Measurements from ENCODE around the gene ABCA8.

Gene ABCA8

GRCh38 chr17:68870976-68871375 lies 84.2 kb downstream of the ABCA8 start:
- no peak overlapping the region for H3K4me3 ChIP-seq (ENCODE audit: low read depth, low read length)

- no peak overlapping the region for H3K4me3 ChIP-seq (ENCODE audit: low read depth, low read length)
Observed at GRCh38 chr17:68870161-68870826, 84.9 kb downstream of the ABCA8 start.

DNA sequence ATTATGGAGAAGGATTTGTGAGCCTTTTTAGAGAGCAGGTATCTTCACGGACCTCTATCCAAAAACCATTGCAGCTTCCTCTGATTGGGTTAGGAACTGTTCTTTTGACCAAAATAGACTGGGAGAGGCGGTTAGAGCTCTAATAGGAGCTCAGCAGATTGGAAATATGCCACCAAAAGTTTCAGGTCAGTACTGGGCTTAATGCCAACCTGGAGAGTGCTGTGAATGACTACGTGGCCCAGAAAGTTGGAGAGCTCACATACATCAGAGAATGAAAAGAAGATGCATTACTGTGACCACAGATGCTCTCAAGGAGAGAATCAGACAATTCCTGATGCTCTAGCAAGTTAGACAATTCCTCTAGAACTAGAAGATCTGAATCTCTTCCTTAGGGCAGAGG lies 86.5 kb downstream of the ABCA8 start:
- H3K4me3 ChIP-seq (ENCODE audit: low read depth, low read length), result no peak overlapping the region

- no peak overlapping the region for H3K4me3 ChIP-seq (ENCODE audit: low read depth, low read length)
Observed at GRCh38 chr17:68867759-68868516, 87.3 kb downstream of the ABCA8 start.

- no peak overlapping the region for H3K4me3 ChIP-seq (ENCODE audit: low read depth, low read length)
Observed at GRCh38 chr17:68865584-68865983, 89.6 kb downstream of the ABCA8 start.

GRCh38 chr17:68863091-68863652 lies 92.0 kb downstream of the ABCA8 start:
- no peak overlapping the region for H3K4me3 ChIP-seq (ENCODE audit: low read depth, low read length)

DNA sequence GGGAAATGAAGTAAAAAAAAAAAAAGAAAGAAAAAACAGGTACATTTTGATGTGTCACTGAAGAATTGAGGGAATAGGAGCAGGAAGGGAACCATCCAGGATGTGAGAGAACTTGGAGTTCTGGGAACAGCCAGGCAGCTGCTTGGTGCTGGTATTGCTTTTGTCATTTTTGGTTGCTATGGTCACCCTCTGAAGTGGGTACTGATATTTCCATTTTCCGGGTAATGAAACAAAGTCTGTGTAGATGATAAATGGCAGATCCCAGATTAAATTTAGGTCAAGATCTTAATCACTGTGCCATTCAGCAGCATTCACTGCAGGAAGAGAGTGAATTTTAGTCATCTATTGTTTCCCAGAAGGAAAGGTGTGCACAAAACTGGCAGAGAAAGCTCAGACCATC lies 93.6 kb downstream of the ABCA8 start:
- H3K4me3 ChIP-seq (ENCODE audit: low read depth, low read length), result no peak overlapping the region

GRCh38 chr17:68860941-68861340 lies 94.3 kb downstream of the ABCA8 start:
- no peak overlapping the region for H3K4me3 ChIP-seq (ENCODE audit: low read depth, low read length)

DNA sequence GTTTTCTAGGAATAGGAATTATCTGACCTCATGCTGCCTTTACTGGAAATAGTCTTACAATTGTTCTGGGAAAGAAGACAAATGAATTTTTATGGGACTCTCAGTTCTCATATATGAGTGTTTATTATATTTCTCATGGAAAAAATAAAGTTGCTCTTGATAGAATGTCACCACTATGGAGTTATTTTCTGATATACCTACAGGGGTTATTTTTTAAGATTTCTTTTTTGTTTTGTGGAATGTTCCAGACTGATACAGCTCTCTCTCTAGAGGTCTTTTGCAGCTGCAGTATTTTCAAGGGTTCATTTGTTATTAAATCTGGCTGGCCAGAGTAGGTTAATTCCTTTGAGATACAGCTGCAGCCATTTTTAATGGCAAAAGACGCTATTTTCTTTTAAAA lies 100.7 kb downstream of the ABCA8 start:
- no peak overlapping the region for H3K4me3 ChIP-seq (ENCODE audit: low read depth, low read length)

GRCh38 chr17:68853439-68853838 lies 101.8 kb downstream of the ABCA8 start:
- no peak overlapping the region for H3K4me3 ChIP-seq (ENCODE audit: low read depth, low read length)

DNA sequence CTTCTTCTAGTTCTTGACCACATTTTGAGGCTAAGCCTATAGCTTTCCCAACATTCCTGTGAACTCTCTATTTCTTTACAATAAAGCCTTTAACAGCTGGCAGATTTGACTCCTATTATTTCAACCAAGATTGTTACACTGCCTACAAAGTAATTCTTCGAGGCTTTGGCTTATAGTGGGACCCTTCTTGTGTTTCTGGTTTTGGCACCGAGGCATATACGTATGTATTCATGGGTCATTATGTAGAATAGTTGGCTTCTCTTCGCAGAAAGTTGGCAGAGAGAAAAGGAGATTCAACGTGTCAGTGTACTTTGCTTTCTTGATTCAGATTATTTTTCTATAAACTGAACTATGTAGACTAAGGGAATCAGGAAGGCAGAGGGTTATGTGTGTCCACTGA lies 102.2 kb downstream of the ABCA8 start:
- H3K4me3 ChIP-seq (ENCODE audit: low read depth, low read length), result no peak overlapping the region

- H3K4me3 ChIP-seq (ENCODE audit: low read depth, low read length), result no peak overlapping the region
Observed at GRCh38 chr17:68851890-68852289, 103.3 kb downstream of the ABCA8 start.

DNA sequence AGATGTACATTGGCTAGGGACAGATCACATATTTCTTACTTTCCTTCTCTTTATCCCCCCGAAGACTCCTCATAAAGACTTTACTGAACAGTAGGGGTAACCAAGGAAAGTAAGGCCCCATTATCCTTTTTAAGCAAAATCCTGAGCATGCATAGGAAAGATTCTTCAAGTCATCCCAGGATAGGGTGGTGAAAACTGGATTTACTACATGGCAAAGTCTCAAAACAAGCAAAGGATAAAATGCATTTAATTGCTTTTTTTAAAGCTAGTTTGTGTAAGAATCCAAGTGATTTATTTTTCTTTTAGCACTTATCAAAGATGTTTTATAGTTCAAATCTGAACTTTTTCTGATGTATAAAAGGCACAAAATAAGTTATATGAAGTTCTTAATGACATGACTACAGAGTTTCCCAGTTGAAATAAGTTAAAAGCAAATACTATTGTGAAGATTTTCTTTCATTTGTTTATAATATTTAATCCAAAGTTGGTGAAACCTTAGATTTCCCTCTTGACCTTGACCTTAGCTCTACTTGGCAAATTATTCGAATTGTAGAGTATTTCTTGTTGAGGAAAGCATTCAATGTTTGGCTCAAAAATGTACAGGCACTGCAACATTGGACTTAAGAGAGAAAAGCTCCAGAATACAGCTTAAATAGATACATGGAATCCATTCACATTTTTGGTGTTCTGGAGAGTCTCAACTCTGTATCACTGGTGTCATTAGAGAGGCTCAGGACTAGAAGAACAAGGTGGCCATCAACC lies 104.3 kb downstream of the ABCA8 start:
- no peak overlapping the region for H3K4me3 ChIP-seq (ENCODE audit: low read depth, low read length)

DNA sequence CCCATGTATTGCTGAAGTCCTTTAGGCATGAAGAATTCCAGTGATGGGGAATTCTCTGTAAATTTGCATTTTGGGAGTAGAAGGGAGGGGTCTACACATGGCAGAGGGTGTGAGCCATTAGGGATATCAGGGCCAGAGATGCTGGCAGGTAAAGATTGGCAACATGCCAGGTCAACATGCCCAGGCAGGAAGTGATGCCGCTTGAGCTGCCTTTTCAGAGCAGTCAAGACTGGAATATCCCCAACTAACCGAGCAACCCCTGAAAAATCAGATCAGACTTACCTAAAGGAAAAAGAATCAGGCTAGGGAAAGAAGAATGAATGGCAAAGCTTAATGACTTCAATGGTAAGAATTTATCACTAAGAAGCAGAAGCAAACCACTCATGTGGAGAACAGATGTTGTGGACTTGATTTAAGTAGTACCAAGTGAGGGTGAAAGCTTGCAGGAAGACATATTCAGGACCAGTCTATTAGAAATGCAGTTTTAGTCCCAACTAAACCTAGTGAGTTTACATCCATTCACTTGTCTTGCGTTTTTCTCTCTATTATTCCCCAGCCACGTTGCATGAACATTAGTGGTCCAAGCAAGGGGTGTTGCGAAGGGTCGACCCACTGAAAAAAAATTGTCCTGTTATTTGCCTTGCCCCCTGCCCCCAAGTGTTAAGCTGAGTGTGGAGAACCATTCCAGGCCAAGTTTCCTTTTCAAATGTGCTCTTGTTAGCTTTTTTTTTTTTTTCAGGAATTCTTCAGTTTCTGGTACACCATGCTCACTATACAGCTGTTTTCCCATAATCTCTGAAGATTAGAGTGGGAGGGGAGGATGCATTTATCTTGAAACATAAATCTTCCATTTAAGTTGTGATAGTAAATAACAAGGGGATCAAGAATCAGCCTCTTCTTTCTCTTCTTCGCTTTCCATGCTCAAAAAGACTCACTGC lies 105.2 kb downstream of the ABCA8 start:
- H3K4me3 ChIP-seq (ENCODE audit: low read depth, low read length), result no peak overlapping the region

DNA sequence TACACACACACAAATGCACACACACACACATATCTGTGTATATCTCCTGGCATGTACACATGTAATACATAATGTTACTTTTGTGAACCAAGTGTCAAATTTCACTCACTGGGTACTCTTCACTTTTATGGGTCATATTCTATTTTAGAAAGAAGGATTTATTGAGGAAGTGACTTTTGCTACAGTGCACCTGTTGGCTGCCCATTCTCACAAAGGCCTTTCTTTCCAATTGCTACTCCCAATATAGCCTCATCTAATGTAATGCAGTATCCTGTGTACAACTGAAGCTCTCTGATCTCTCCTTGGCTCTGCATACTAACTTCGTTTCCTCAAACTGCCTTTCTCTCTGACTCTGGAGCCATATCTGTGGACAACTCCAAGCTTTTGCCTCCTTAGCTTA lies 107.5 kb downstream of the ABCA8 start:
- H3K4me3 ChIP-seq (ENCODE audit: low read depth, low read length), result no peak overlapping the region

- no peak overlapping the region for H3K4me3 ChIP-seq (ENCODE audit: low read depth, low read length)
Observed at GRCh38 chr17:68843522-68843921, 111.7 kb downstream of the ABCA8 start.

DNA sequence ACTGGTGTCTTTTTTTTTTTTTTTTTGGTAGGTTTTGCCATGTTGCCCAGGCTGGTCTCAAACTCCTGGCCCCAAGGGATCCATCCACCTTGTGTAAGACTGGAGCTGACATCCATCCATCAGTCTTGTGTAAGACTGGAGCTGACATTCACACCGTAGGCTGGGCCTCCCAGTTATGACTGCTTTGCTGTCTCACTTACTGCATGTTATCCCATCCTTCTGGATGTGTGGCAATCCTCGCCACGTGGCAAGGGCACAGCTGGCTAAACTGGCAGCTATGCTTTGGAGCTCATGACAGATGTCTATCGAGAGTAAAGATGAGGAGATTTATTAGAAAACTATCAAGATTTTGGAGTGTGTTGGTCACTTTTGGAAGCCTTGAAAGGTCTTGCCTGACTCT lies 115.1 kb downstream of the ABCA8 start:
- no peak overlapping the region for H3K4me3 ChIP-seq (ENCODE audit: low read depth, low read length)

DNA sequence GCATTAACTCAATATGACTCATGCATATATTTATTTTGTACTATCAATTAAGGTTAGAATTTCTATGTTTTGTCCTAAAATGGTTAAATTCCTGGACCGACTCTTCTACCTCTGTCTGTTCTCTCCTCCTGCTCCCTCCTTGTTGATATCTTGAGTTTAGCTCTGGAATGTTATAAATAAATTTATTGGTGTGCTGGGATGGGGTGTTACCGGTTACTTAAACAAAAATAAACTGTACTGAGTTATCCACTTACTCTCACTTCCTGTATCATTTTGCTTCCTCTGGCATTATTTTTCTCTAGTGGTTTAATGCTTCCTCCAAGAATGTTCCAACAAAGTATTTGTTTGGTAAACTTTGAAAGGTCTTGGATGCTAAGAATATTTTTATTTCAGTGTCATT lies 120.1 kb downstream of the ABCA8 start:
- no peak overlapping the region for H3K4me3 ChIP-seq (ENCODE audit: low read depth, low read length)

DNA sequence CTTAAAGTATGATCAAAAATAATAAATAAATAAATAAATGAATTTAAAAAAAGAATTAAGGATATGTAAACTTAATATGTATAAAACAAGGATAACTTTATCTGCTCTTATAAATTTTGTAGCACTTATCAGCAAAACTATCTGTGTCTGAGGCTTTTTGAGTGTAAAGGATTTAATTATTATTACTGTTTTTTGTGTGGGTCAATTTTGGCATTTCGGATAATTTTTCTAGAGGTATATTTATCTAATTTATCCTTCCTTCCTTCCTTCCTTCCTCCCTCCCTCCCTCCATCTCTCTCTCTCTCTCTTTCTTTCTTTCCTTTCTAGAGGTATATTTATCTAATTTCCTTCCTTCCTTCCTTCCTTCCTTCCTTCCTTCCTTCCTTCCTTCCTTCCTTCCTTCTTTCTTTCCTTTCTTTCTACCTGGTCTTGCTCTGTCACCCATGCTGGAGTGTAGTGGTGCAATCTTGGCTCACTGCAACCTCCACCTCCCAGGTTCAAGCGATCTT lies 120.8 kb downstream of the ABCA8 start:
- H3K4me3 ChIP-seq (ENCODE audit: low read depth, low read length), result no peak overlapping the region

- no peak overlapping the region for H3K4me3 ChIP-seq (ENCODE audit: low read depth, low read length)
Observed at GRCh38 chr17:68832109-68832802, 122.9 kb downstream of the ABCA8 start.

Data from iPS-11a (cell line).